ENCODE results near the gene PRRC1.
A peak's percentile ranks its signal among the peaks of the same experiment; 100 is the strongest.

PRRC1 gene

GRCh38 chr5:127517480-127518318, at the start of gene PRRC1:
Gene PRRC1 (plus strand): TSS chr5:127517640. CDS start chr5:127523480, 5,840 bp downstream.
- no peaks in the 10 kb centered on the region for H3K27me3 ChIP-seq (ENCODE audit: control insufficient read depth in 1 of 2, insufficient read depth in 2 of 2, low read length in 2 of 2)
- peaks cover 5 to 18% of the 10 kb centered on the region in 2 donors for H3K36me3 ChIP-seq (ENCODE audit: control insufficient read depth in 1 of 2, insufficient read depth in 2 of 2, low read length in 2 of 2)
- H3K4me3 ChIP-seq (ENCODE audit: low read depth in 1 of 2, low read length in 2 of 2), result peak within 1 kb of the TSS; percentile 96 to 99
- H3K9ac ChIP-seq (ENCODE audit: low read depth in 1 of 2, low read length in 2 of 2), result peak within 1 kb of the TSS; percentile 81 to 94
- peaks cover 8 to 14% of the 10 kb centered on the region in 2 donors for H3K9me3 ChIP-seq (ENCODE audit: control insufficient read depth in 1 of 2, low read length in 2 of 2)
- H3K27ac ChIP-seq (ENCODE audit: low read depth, low read length), result peak within 1 kb of the TSS; percentile 79
- H3K4me1 ChIP-seq (ENCODE audit: control insufficient read depth in 1 of 2, insufficient read depth in 2 of 2, low read length in 2 of 2), result peaks cover 14 to 18% of the 10 kb centered on the region in 2 donors

- H3K9me3 ChIP-seq (ENCODE audit: control insufficient read depth in 1 of 2, low read length in 2 of 2), result no peaks in the 10 kb centered on the region
- H3K4me1 ChIP-seq (ENCODE audit: control insufficient read depth in 1 of 2, insufficient read depth in 2 of 2, low read length in 2 of 2), result no peaks in the 10 kb centered on the region
- H3K4me3 ChIP-seq (ENCODE audit: low read depth in 1 of 2, low read length in 2 of 2), result no peak overlapping the region
- H3K27me3 ChIP-seq (ENCODE audit: control insufficient read depth in 1 of 2, insufficient read depth in 2 of 2, low read length in 2 of 2), result no peaks in the 10 kb centered on the region
- no peak overlapping the region for H3K9ac ChIP-seq (ENCODE audit: low read depth in 1 of 2, low read length in 2 of 2)
- no peaks in the 10 kb centered on the region for H3K36me3 ChIP-seq (ENCODE audit: control insufficient read depth in 1 of 2, insufficient read depth in 2 of 2, low read length in 2 of 2)
- no peak overlapping the region for H3K27ac ChIP-seq (ENCODE audit: low read depth, low read length)
Measured at GRCh38 chr5:127471211-127471610, 46.2 kb upstream of the PRRC1 start.

DNA sequence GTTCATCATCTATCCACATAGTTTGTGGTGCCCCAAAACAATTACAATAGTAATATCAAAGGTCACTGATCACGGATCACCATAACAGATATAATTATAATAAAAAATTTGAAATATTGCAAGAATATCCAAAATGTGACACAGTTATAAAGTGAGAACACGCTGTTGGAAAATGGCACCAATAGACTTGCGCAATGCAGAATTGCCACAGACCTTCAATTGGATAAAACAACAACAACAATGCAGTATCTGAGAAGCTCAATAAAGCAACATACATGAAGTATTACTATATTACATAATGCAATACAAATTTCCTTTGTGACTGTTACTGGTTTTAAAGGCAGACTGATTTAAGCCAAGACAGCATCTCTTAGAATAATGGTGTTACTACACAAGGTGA, 44.7 kb upstream of the PRRC1 start:
- Histone ChIP-seq H3K27me3 (ENCODE audit: control insufficient read depth in 1 of 2, insufficient read depth in 2 of 2, low read length in 2 of 2) (no peaks in the 10 kb centered on the region), H3K36me3 (ENCODE audit: control insufficient read depth in 1 of 2, insufficient read depth in 2 of 2, low read length in 2 of 2) (no peaks in the 10 kb centered on the region), H3K4me1 (ENCODE audit: control insufficient read depth in 1 of 2, insufficient read depth in 2 of 2, low read length in 2 of 2) (no peaks in the 10 kb centered on the region), H3K4me3 (ENCODE audit: low read depth in 1 of 2, low read length in 2 of 2) (no peak overlapping the region), H3K27ac (ENCODE audit: low read depth, low read length) (no peak overlapping the region), H3K9ac (ENCODE audit: low read depth in 1 of 2, low read length in 2 of 2) (no peak overlapping the region), H3K9me3 (ENCODE audit: control insufficient read depth in 1 of 2, low read length in 2 of 2) (no peaks in the 10 kb centered on the region)

- Histone ChIP-seq H3K4me1 (ENCODE audit: control insufficient read depth in 1 of 2, insufficient read depth in 2 of 2, low read length in 2 of 2) (peaks cover 0 to 9% of the 10 kb centered on the region in 2 donors), H3K36me3 (ENCODE audit: control insufficient read depth in 1 of 2, insufficient read depth in 2 of 2, low read length in 2 of 2) (no peaks in the 10 kb centered on the region), H3K9ac (ENCODE audit: low read depth in 1 of 2, low read length in 2 of 2) (no peak overlapping the region), H3K27ac (ENCODE audit: low read depth, low read length) (no peak overlapping the region), H3K9me3 (ENCODE audit: control insufficient read depth in 1 of 2, low read length in 2 of 2) (no peaks in the 10 kb centered on the region), H3K27me3 (ENCODE audit: control insufficient read depth in 1 of 2, insufficient read depth in 2 of 2, low read length in 2 of 2) (no peaks in the 10 kb centered on the region), H3K4me3 (ENCODE audit: low read depth in 1 of 2, low read length in 2 of 2) (no peak overlapping the region)
Measured at GRCh38 chr5:127486471-127486870, 31.0 kb upstream of the PRRC1 start.

- Histone ChIP-seq H3K27me3 (ENCODE audit: control insufficient read depth in 1 of 2, insufficient read depth in 2 of 2, low read length in 2 of 2) (no peaks in the 10 kb centered on the region), H3K4me1 (ENCODE audit: control insufficient read depth in 1 of 2, insufficient read depth in 2 of 2, low read length in 2 of 2) (peaks cover 0 to 9% of the 10 kb centered on the region in 2 donors), H3K4me3 (ENCODE audit: low read depth in 1 of 2, low read length in 2 of 2) (no peak overlapping the region), H3K27ac (ENCODE audit: low read depth, low read length) (no peak overlapping the region), H3K9ac (ENCODE audit: low read depth in 1 of 2, low read length in 2 of 2) (no peak overlapping the region), H3K9me3 (ENCODE audit: control insufficient read depth in 1 of 2, low read length in 2 of 2) (no peaks in the 10 kb centered on the region), H3K36me3 (ENCODE audit: control insufficient read depth in 1 of 2, insufficient read depth in 2 of 2, low read length in 2 of 2) (no peaks in the 10 kb centered on the region)
Measured at GRCh38 chr5:127492854-127493738, 24.3 kb upstream of the PRRC1 start.

- no peak overlapping the region for H3K27ac ChIP-seq (ENCODE audit: low read depth, low read length)
- H3K9ac ChIP-seq (ENCODE audit: low read depth in 1 of 2, low read length in 2 of 2), result no peak overlapping the region
- H3K36me3 ChIP-seq (ENCODE audit: control insufficient read depth in 1 of 2, insufficient read depth in 2 of 2, low read length in 2 of 2), result no peaks in the 10 kb centered on the region
- no peak overlapping the region for H3K4me3 ChIP-seq (ENCODE audit: low read depth in 1 of 2, low read length in 2 of 2)
- H3K9me3 ChIP-seq (ENCODE audit: control insufficient read depth in 1 of 2, low read length in 2 of 2), result no peaks in the 10 kb centered on the region
- H3K27me3 ChIP-seq (ENCODE audit: control insufficient read depth in 1 of 2, insufficient read depth in 2 of 2, low read length in 2 of 2), result no peaks in the 10 kb centered on the region
- H3K4me1 ChIP-seq (ENCODE audit: control insufficient read depth in 1 of 2, insufficient read depth in 2 of 2, low read length in 2 of 2), result no peaks in the 10 kb centered on the region
Measured at GRCh38 chr5:127498548-127498947, 18.9 kb upstream of the PRRC1 start.

DNA sequence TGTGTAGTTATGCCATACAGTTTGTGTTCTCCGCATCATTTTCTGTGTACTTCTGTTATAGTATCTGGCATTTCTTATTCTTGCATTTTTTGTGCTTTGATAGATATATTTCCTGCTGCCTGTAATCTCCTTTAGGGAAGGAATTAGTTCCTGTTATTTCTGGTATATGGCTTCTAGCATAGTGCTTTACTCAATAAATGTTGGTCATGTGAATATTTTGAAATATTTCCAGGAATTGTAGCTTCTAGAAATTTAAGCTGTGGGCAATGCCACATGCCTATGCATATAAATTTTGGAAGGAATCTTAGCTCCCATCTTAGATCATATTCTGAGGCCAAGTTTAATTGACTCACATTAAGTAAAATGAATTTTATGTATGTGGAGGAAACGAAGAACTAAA, 11.5 kb upstream of the PRRC1 start:
- H3K9ac ChIP-seq (ENCODE audit: low read depth in 1 of 2, low read length in 2 of 2), result no peak overlapping the region
- no peaks in the 10 kb centered on the region for H3K9me3 ChIP-seq (ENCODE audit: control insufficient read depth in 1 of 2, low read length in 2 of 2)
- H3K27me3 ChIP-seq (ENCODE audit: control insufficient read depth in 1 of 2, insufficient read depth in 2 of 2, low read length in 2 of 2), result peaks cover 0 to 4% of the 10 kb centered on the region in 2 donors
- no peak overlapping the region for H3K27ac ChIP-seq (ENCODE audit: low read depth, low read length)
- H3K36me3 ChIP-seq (ENCODE audit: control insufficient read depth in 1 of 2, insufficient read depth in 2 of 2, low read length in 2 of 2), result no peaks in the 10 kb centered on the region
- H3K4me1 ChIP-seq (ENCODE audit: control insufficient read depth in 1 of 2, insufficient read depth in 2 of 2, low read length in 2 of 2), result no peaks in the 10 kb centered on the region
- no peak overlapping the region for H3K4me3 ChIP-seq (ENCODE audit: low read depth in 1 of 2, low read length in 2 of 2)

GRCh38 chr5:127506616-127507015, 10.8 kb upstream of the PRRC1 start:
- no peaks in the 10 kb centered on the region for H3K9me3 ChIP-seq (ENCODE audit: control insufficient read depth in 1 of 2, low read length in 2 of 2)
- H3K4me3 ChIP-seq (ENCODE audit: low read depth in 1 of 2, low read length in 2 of 2), result no peak overlapping the region
- H3K4me1 ChIP-seq (ENCODE audit: control insufficient read depth in 1 of 2, insufficient read depth in 2 of 2, low read length in 2 of 2), result no peaks in the 10 kb centered on the region
- no peaks in the 10 kb centered on the region for H3K36me3 ChIP-seq (ENCODE audit: control insufficient read depth in 1 of 2, insufficient read depth in 2 of 2, low read length in 2 of 2)
- no peak overlapping the region for H3K9ac ChIP-seq (ENCODE audit: low read depth in 1 of 2, low read length in 2 of 2)
- H3K27me3 ChIP-seq (ENCODE audit: control insufficient read depth in 1 of 2, insufficient read depth in 2 of 2, low read length in 2 of 2), result peaks cover 0 to 4% of the 10 kb centered on the region in 2 donors
- no peak overlapping the region for H3K27ac ChIP-seq (ENCODE audit: low read depth, low read length)

- H3K9me3 ChIP-seq (ENCODE audit: control insufficient read depth in 1 of 2, low read length in 2 of 2), result no peaks in the 10 kb centered on the region
- H3K4me3 ChIP-seq (ENCODE audit: low read depth in 1 of 2, low read length in 2 of 2), result no peak overlapping the region
- H3K27ac ChIP-seq (ENCODE audit: low read depth, low read length), result no peak overlapping the region
- no peak overlapping the region for H3K9ac ChIP-seq (ENCODE audit: low read depth in 1 of 2, low read length in 2 of 2)
- H3K4me1 ChIP-seq (ENCODE audit: control insufficient read depth in 1 of 2, insufficient read depth in 2 of 2, low read length in 2 of 2), result no peaks in the 10 kb centered on the region
- no peaks in the 10 kb centered on the region for H3K36me3 ChIP-seq (ENCODE audit: control insufficient read depth in 1 of 2, insufficient read depth in 2 of 2, low read length in 2 of 2)
- peaks cover 0 to 4% of the 10 kb centered on the region in 2 donors for H3K27me3 ChIP-seq (ENCODE audit: control insufficient read depth in 1 of 2, insufficient read depth in 2 of 2, low read length in 2 of 2)
Measured at GRCh38 chr5:127508644-127509373, 8.6 kb upstream of the PRRC1 start.

All from duodenal mucosa (tissue), 2 donors.